ENCODE data around the gene CHD9.

- TF ChIP-seq CTCF (IDR thresholded peaks at IDR 0.05; ENCODE audit: low read depth, low read length, missing input control) (no peak), JUND (IDR thresholded peaks at IDR 0.05) (no peak), REST (IDR thresholded peaks at IDR 0.05) (no peak), EGR1 (IDR thresholded peaks at IDR 0.05; ENCODE audit: low read depth in 2 of 2) (no peak), GABPA (IDR thresholded peaks at IDR 0.05 in 1 of 2, conservative IDR thresholded peaks at IDR 0.05 in 1 of 2) (no peak), MAX (IDR thresholded peaks at IDR 0.05) (no peak), SP1 (IDR thresholded peaks at IDR 0.05) (no peak)
Measured at GRCh38 chr16:53305743-53306142, 251.0 kb downstream of the CHD9 start.

Measured in liver (tissue), 3 donors.